ENCODE measurements around the gene VLDLR.

DNA sequence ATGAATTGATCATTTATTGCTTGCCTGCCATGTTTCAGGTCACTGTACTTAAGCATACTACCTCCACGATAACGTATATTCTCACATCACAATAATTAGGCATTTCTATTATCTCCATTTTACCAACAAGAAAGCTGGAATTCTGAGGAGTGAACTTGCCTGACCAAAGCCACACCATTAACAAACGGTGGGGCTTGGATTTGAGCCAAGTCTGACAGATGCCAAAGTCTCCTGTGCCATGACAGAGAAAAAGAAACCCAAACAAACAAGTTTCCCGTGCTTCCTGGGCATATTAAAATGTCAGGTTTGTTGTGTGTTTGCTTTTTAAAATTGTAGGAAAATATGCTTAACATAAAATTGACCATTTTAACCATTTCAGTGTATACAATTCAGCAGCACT, 54.9 kb downstream of the VLDLR start:
- TF ChIP-seq, protein P1, sequence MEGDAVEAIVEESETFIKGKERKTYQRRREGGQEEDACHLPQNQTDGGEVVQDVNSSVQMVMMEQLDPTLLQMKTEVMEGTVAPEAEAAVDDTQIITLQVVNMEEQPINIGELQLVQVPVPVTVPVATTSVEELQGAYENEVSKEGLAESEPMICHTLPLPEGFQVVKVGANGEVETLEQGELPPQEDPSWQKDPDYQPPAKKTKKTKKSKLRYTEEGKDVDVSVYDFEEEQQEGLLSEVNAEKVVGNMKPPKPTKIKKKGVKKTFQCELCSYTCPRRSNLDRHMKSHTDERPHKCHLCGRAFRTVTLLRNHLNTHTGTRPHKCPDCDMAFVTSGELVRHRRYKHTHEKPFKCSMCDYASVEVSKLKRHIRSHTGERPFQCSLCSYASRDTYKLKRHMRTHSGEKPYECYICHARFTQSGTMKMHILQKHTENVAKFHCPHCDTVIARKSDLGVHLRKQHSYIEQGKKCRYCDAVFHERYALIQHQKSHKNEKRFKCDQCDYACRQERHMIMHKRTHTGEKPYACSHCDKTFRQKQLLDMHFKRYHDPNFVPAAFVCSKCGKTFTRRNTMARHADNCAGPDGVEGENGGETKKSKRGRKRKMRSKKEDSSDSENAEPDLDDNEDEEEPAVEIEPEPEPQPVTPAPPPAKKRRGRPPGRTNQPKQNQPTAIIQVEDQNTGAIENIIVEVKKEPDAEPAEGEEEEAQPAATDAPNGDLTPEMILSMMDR (IDR thresholded peaks at IDR 0.05) = no peak
- TF ChIP-seq POLR2A (IDR thresholded peaks at IDR 0.05) = no peak
